Endothelial cell of umbilical vein (primary cell): ENCODE results near the gene RNF214. TPM values are rescaled to one million over a fixed set of nuclear protein-coding genes. Genes with fewer than 3 reads are reported as not detected.

Source experiments
- BruUV-seq: library from RNA; stranded (reverse); fragments of 400-500 nt; replicated peaks from 2 replicates; lab custom pipeline; 2021; lab: Mats Ljungman, UMichigan
- CTCF ChIA-PET: fragments of 300-600, 350-600 bp; sonication (Branson Sonifier 250); formaldehyde crosslinking; loops from one replicate; lab custom pipeline; 2021; ENCODE audit warnings: antibody characterized with exemption, inconsistent platforms; lab: Charles Lee
- POLR2A ChIA-PET: fragments of 300-600, 350-600 bp; sonication (Branson Sonifier 250); formaldehyde crosslinking; loops from one replicate; lab custom pipeline; 2021; ENCODE audit warnings: antibody characterized with exemption, inconsistent platforms; lab: Charles Lee
- DNase-seq: peaks from one replicate; pipeline ENCODE4 v3.0.0-alpha.2; 2011; ENCODE audit warnings: low read depth, low spot score
- FAIRE-seq: peaks from 2 replicates; lab custom pipeline; 2011; peaks lifted over from hg19 to GRCh38; lab: Jason Lieb, UNC
- H2AFZ ChIP-seq: 2 replicates; pipeline ENCODE4 v1.6.0; 2012; ENCODE audit warnings: low read depth, low read length, control low read depth, inconsistent platforms
- H3K27ac ChIP-seq: 2 replicates; pipeline ENCODE4 v1.5.1; 2011; ENCODE audit warnings: low read depth, mild to moderate bottlenecking, control low read depth, low read length, moderate library complexity; ENCODE audit not compliant: insufficient read depth
- H3K27me3 ChIP-seq, 2 experiments: 2 replicates each; pipeline versions ENCODE4 v1.6.0 to v1.6.1; 2011; ENCODE audit warnings: low read length in 2 of 2, mixed read lengths in 1 of 2; ENCODE audit not compliant: control insufficient read depth in 2 of 2, insufficient read depth in 2 of 2
- H3K36me3 ChIP-seq, 2 experiments: 2 replicates in 1 of 2; 3 replicates in 1 of 2; pipeline ENCODE4 v1.5.1; 2011; ENCODE audit warnings: low read length in 2 of 2, mild to moderate bottlenecking in 1 of 2, moderate library complexity in 1 of 2; ENCODE audit not compliant: control insufficient read depth in 2 of 2, insufficient read depth in 2 of 2; ENCODE audit errors: extremely low read depth in 1 of 2
- H3K4me1 ChIP-seq: 3 replicates; pipeline ENCODE4 v1.5.1; 2011; ENCODE audit warnings: mild to moderate bottlenecking, low read length; ENCODE audit not compliant: control insufficient read depth, insufficient read depth; ENCODE audit errors: extremely low read depth
- H3K4me2 ChIP-seq: 2 replicates; pipeline ENCODE4 v1.6.1; 2011; ENCODE audit warnings: low read length, control low read depth, mixed read lengths; ENCODE audit not compliant: insufficient read depth
- H3K4me3 ChIP-seq, 3 experiments: fragments of 200-600 bp in 1 of 3; sonication (generic), shearing (Covaris generic) in 1 of 3; replicated peaks in 1 of 3; 2 replicates each; pipeline ENCODE4 v1.5.1; 2011 to 2016; ENCODE audit warnings: control low read depth in 3 of 3, low read length in 3 of 3, mild to moderate bottlenecking in 2 of 3, inconsistent platforms in 1 of 3, low read depth in 1 of 3, moderate library complexity in 1 of 3; ENCODE audit not compliant: insufficient read depth in 1 of 3
- H3K79me2 ChIP-seq: 2 replicates; pipeline ENCODE4 v1.6.0; 2012; ENCODE audit warnings: low read length, inconsistent platforms; ENCODE audit not compliant: control insufficient read depth, insufficient read depth
- H3K9ac ChIP-seq: replicated peaks from 2 replicates; pipeline ENCODE3; 2011; ENCODE audit warnings: low read length, control low read depth; ENCODE audit not compliant: insufficient read depth; ENCODE audit errors: extremely low read depth
- H3K9me1 ChIP-seq: replicated peaks from 3 replicates; pipeline ENCODE4 v1.6.0; 2011; ENCODE audit warnings: mild to moderate bottlenecking, low read length; ENCODE audit not compliant: control insufficient read depth, insufficient read depth; ENCODE audit errors: extremely low read depth
- H3K9me3 ChIP-seq: replicated peaks from 2 replicates; pipeline ENCODE4 v1.5.1; 2012; ENCODE audit warnings: low read length, inconsistent platforms; ENCODE audit not compliant: control insufficient read depth, insufficient read depth
- H4K20me1 ChIP-seq: replicated peaks from 2 replicates; pipeline ENCODE3; 2011; ENCODE audit warnings: mild to moderate bottlenecking, low read length; ENCODE audit not compliant: control insufficient read depth, insufficient read depth; ENCODE audit errors: extremely low read depth
- EZH2 ChIP-seq: IDR thresholded peaks from 2 replicates; pipeline ENCODE4 v1.6.1; 2012; ENCODE audit warnings: borderline replicate concordance, low read depth, mild to moderate bottlenecking, moderate library complexity, low read length, inconsistent platforms; ENCODE audit not compliant: severe bottlenecking
- MYC ChIP-seq: IDR thresholded peaks from one replicate; pipeline ENCODE4 v1.6.1; 2011; ENCODE audit warnings: mild to moderate bottlenecking, low read depth, low read length
- POLR2AphosphoS5 ChIP-seq: IDR thresholded peaks from 2 replicates; pipeline ENCODE4 v1.6.1; 2012; ENCODE audit warnings: low read depth, mild to moderate bottlenecking, control low read depth, low read length, moderate library complexity; ENCODE audit not compliant: insufficient read depth
- dilution Hi-C: fragments of 300-500 bp; cut with MboI; formaldehyde crosslinking; loops from one replicate; pipeline ENCODE4 v1.15.0; 2019; ENCODE audit warnings: low sequenced_read_pairs; ENCODE audit not compliant: extremely low pct_ligation_motif_present
- intact Hi-C: fragments of 100-400 bp; cut with micrococcal nuclease; formaldehyde crosslinking; loops from one replicate; pipeline ENCODE4 v1.10.0; 2022
- polyA plus RNA-seq, 4 experiments: library from polyadenylated mRNA; depleted of rRNA in 3 of 4; stranded (reverse) in 3 of 4; unstranded in 1 of 4; fragments of >200 nt; gene quantifications; 2 replicates each; pipeline versions ENCODE4 v1.2.1 to v1.2.3, GENCODE V29; 2011 to 2012; ENCODE audit warnings: missing spikeins in 1 of 4
- total RNA-seq: library from RNA; stranded (reverse); gene quantifications from 2 replicates; pipeline ENCODE4 v1.2.3, GENCODE V29; 2021

The RNF214 gene
- total and polyA plus RNA-seq, 2 donors (not counting 3 experiments of a cell fraction or from before 2014, with no cell fraction given): 24.3 to 28.2 TPM

DNA sequence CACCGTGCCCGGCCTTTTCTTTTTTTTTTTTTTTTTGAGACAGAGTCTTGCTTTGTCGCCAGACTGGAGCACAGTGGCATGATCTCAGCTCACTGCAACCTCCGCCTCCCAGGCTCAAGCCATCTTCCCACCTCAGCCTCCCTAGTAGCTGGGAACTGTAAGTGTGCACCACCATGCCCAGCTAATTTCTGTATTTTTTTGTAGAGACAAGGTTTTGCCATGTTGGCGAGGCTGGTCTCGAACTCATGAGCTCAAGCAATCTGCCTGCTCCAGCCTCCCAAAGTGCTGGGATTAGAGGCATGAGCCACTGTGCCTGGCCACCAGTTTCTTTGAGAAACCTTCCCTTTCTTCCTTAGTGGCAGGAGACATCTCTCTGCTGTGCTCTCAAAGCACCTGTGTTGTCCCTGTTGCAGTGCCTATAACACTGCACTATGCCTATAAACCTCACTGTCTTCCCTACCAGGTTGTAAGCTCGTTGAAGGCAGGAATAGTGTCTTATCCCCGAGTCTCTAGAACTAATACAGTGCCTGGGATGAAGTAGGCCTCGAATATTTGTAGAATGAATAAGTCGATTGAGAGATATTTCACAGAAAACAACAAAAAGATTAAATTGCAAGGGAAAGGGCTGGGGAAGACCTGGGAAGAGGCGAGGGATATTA, 19.6 kb upstream of the RNF214 start:
- CTCF ChIA-PET: interaction anchor here (1.8 to 2.0 kb wide), 2 partner anchors 32 to 422 kb away, joined by 3 to 11 read pairs; partner anchors contain the start of gene APOA5
- dilution Hi-C loops: no loop called here
- no peak for FAIRE-seq
- POLR2A ChIA-PET: interaction anchor here (0.7 kb wide), 1 partner anchor 13 kb away, joined by 3 read pairs; no protein-coding TSS in a partner anchor
- Histone ChIP-seq H4K20me1 (no peaks in the 10 kb centered on the region), H3K4me2 (no peak overlapping the region), H3K27ac (no peak overlapping the region), H3K27me3 (no peaks in the 10 kb centered on the region), H3K79me2 (no peaks in the 10 kb centered on the region), H3K36me3 (peaks cover 2 to 4% of the 10 kb centered on the region in 2 experiments), H3K9me1 (no peaks in the 10 kb centered on the region), H3K4me1 (peaks cover 11% of the 10 kb centered on the region), H3K9me3 (no peaks in the 10 kb centered on the region), H3K4me3 (no peak overlapping the region), H2AFZ (no peak overlapping the region), H3K9ac (no peak overlapping the region)
- BruUV-seq: no TSS peak
- intact Hi-C loops: no loop called here
- TF ChIP-seq POLR2AphosphoS5: no peak
- DNase-seq: no peak

DNA sequence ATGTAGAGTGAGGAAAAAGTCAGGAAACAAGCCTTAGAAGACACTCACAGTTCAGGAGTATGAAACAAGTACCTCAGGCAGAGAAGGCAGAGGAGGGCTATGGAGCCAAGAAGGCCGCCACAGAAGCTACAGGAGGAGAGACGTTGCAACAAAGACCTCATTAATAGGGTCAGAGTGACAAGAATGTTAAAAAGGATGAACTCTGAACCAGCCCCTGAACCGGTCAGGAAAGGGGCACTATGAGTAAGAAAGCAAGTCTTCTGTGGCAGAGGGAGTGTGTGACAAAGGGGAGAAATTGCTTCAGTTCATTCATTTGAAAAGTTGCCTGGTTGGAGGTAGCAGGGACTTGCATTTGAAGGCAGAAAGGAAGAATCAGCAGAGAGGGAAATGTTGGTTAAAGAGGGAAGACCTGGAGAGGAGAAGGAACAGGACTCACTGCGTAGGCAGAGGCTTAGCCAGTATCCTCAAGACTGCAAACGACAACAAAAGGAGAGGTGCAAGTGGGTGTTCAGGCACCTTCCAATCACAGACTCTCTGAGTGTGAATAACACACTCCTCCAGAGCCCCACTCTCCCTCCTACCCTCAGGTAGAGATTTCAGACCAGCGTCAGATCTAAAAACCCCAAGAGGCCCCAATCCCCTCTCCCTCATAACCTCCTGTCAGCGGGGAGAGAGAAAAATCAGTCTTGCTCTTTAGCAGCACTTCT, 17.9 kb upstream of the RNF214 start:
- ChIA-PET CTCF (interaction anchor here (1.5 to 3.7 kb wide), 2 partner anchors 12 to 34 kb away, joined by 4 to 17 read pairs; no protein-coding TSS in a partner anchor), POLR2A (no interaction called here)
- Histone ChIP-seq H3K27ac (no peak overlapping the region), H3K27me3 (no peaks in the 10 kb centered on the region), H2AFZ (no peak overlapping the region), H4K20me1 (no peaks in the 10 kb centered on the region), H3K79me2 (no peaks in the 10 kb centered on the region), H3K36me3 (peaks cover 2 to 17% of the 10 kb centered on the region in 2 experiments), H3K4me3 (no peak overlapping the region), H3K9me1 (no peaks in the 10 kb centered on the region), H3K9ac (no peak overlapping the region), H3K4me1 (peaks cover 11% of the 10 kb centered on the region), H3K9me3 (no peaks in the 10 kb centered on the region), H3K4me2 (no peak overlapping the region)
- intact Hi-C loops: no loop called here
- FAIRE-seq (no peak), DNase-seq (no peak)
- dilution Hi-C loops: no loop called here
- no peak for TF ChIP-seq MYC
- no peak for TF ChIP-seq EZH2
- no TSS peak for BruUV-seq
